H9 (cell line): ENCODE data around the gene AGBL4. TPM values are rescaled to one million over a fixed set of nuclear protein-coding genes. Genes with fewer than 3 reads are reported as not detected.

Source experiments
- DNase-seq: peaks from one replicate; pipeline ENCODE4 v3.0.0-alpha.2; 2017
- H2AFZ ChIP-seq: one replicate; pipeline ENCODE4 v1.6.1; 2013; ENCODE audit warnings: mild to moderate bottlenecking, low read length, control low read depth, moderate library complexity
- H2AK5ac ChIP-seq: 2 replicates; pipeline ENCODE4 v1.6.1; 2013; ENCODE audit warnings: low read length, control low read depth, mixed read lengths; ENCODE audit not compliant: insufficient read length
- H2BK120ac ChIP-seq: one replicate; pipeline ENCODE4 v1.6.1; 2013; ENCODE audit warnings: low read depth, mild to moderate bottlenecking, low read length, control low read depth, inconsistent platforms; ENCODE audit not compliant: poor library complexity, severe bottlenecking
- H2BK12ac ChIP-seq: 2 replicates; pipeline ENCODE4 v1.6.1; 2013; ENCODE audit warnings: low read length, control low read depth, mixed read lengths, low read depth; ENCODE audit not compliant: insufficient read length
- H2BK15ac ChIP-seq: 2 replicates; pipeline ENCODE4 v1.6.1; 2013; ENCODE audit warnings: low read depth, low read length, control low read depth
- H2BK20ac ChIP-seq: one replicate; pipeline ENCODE4 v1.6.1; 2013; ENCODE audit warnings: low read depth, mild to moderate bottlenecking, low read length, control low read depth, inconsistent platforms; ENCODE audit not compliant: poor library complexity, severe bottlenecking
- H2BK5ac ChIP-seq: 2 replicates; pipeline ENCODE4 v1.6.1; 2013; ENCODE audit warnings: low read length, control low read depth, mixed read lengths; ENCODE audit not compliant: insufficient read length
- H3K14ac ChIP-seq: 2 replicates; pipeline ENCODE4 v1.6.1; 2013; ENCODE audit warnings: low read length, control low read depth; ENCODE audit not compliant: insufficient read depth
- H3K18ac ChIP-seq: 2 replicates; pipeline ENCODE4 v1.6.1; 2013; ENCODE audit warnings: low read depth, mild to moderate bottlenecking, mixed read lengths, low read length, control low read depth; ENCODE audit not compliant: insufficient read length
- H3K23ac ChIP-seq: 2 replicates; pipeline ENCODE4 v1.6.1; 2013; ENCODE audit warnings: low read length, control low read depth, mixed read lengths, low read depth; ENCODE audit not compliant: insufficient read length
- H3K23me2 ChIP-seq: 2 replicates; pipeline ENCODE4 v1.6.1; 2013; ENCODE audit warnings: low read depth, mild to moderate bottlenecking, mixed read lengths, low read length, control low read depth; ENCODE audit not compliant: insufficient read length, poor library complexity, severe bottlenecking
- H3K27ac ChIP-seq: 2 replicates; pipeline ENCODE4 v1.5.1; 2013; ENCODE audit warnings: low read length, control low read depth, mixed read lengths, low read depth; ENCODE audit not compliant: insufficient read length
- H3K27me3 ChIP-seq: 2 replicates; pipeline ENCODE4 v1.6.1; 2013; ENCODE audit warnings: low read length, control low read depth, inconsistent platforms; ENCODE audit not compliant: insufficient read depth
- H3K4ac ChIP-seq: 2 replicates; pipeline ENCODE4 v1.6.1; 2013; ENCODE audit warnings: low read depth, mild to moderate bottlenecking, control low read depth, inconsistent platforms, low read length, moderate library complexity
- H3K4me1 ChIP-seq: 2 replicates; pipeline ENCODE4 v1.6.1; 2013; ENCODE audit warnings: low read length, control low read depth, inconsistent platforms; ENCODE audit not compliant: insufficient read depth
- H3K4me2 ChIP-seq: 2 replicates; pipeline ENCODE4 v1.6.1; 2013; ENCODE audit warnings: low read length, control low read depth, mixed read lengths; ENCODE audit not compliant: insufficient read length, insufficient read depth
- H3K56ac ChIP-seq: 2 replicates; pipeline ENCODE4 v1.6.1; 2013; ENCODE audit warnings: low read depth, mild to moderate bottlenecking, mixed read lengths, low read length, control low read depth; ENCODE audit not compliant: insufficient read length
- H3K79me1 ChIP-seq: 2 replicates; pipeline ENCODE4 v1.6.1; 2013; ENCODE audit warnings: low read depth, mild to moderate bottlenecking, moderate library complexity, low read length, control low read depth, inconsistent platforms; ENCODE audit not compliant: insufficient read depth, poor library complexity, severe bottlenecking
- H3K79me2 ChIP-seq: 2 replicates; pipeline ENCODE4 v1.6.1; 2013; ENCODE audit warnings: low read length, control low read depth, inconsistent platforms; ENCODE audit not compliant: insufficient read depth
- H3K9ac ChIP-seq: 2 replicates; pipeline ENCODE4 v1.6.1; 2013; ENCODE audit warnings: low read length, control low read depth, mixed read lengths; ENCODE audit not compliant: insufficient read length; ENCODE audit errors: extremely low read depth
- H3K9me3 ChIP-seq: one replicate; pipeline ENCODE4 v1.6.1; 2013; ENCODE audit warnings: low read depth, low read length, inconsistent platforms; ENCODE audit not compliant: control insufficient read depth
- H3T11ph ChIP-seq: one replicate; pipeline ENCODE4 v1.6.1; 2013; ENCODE audit warnings: mild to moderate bottlenecking, low read length, control low read depth, inconsistent platforms
- H4K20me1 ChIP-seq: one replicate; pipeline ENCODE4 v1.6.1; 2013; ENCODE audit not compliant: control insufficient read depth, insufficient read length, insufficient read depth
- H4K5ac ChIP-seq: 2 replicates; pipeline ENCODE4 v1.6.1; 2013; ENCODE audit warnings: low read depth, mild to moderate bottlenecking, mixed read lengths, low read length, control low read depth; ENCODE audit not compliant: insufficient read length
- H4K8ac ChIP-seq: replicated peaks from 2 replicates; pipeline ENCODE4 v1.6.1; 2013; ENCODE audit warnings: low read length, control low read depth, mixed read lengths, low read depth; ENCODE audit not compliant: insufficient read length
- H4K91ac ChIP-seq: 2 replicates; pipeline ENCODE4 v1.6.1; 2013; ENCODE audit warnings: low read depth, mild to moderate bottlenecking, moderate library complexity, mixed read lengths, low read length, control low read depth; ENCODE audit not compliant: insufficient read length
- H3K27ac Mint-ChIP-seq, 3 experiments: 2 replicates in 2 of 3; 3 replicates in 1 of 3; pipeline ENCODE4 v1.8.0; 2020 to 2021; ENCODE audit warnings: mixed read lengths in 3 of 3, mild to moderate bottlenecking in 1 of 3, moderate library complexity in 1 of 3
- H3K27me3 Mint-ChIP-seq: 2 replicates; pipeline ENCODE4 v1.8.0; 2021; ENCODE audit warnings: low read depth, mild to moderate bottlenecking, moderate library complexity, mixed read lengths
- H3K36me3 Mint-ChIP-seq, 3 experiments: 2 replicates in 2 of 3; 3 replicates in 1 of 3; pipeline ENCODE4 v1.8.0; 2020 to 2021; ENCODE audit warnings: low read depth in 3 of 3, mixed read lengths in 3 of 3; ENCODE audit not compliant: insufficient read depth in 1 of 3
- H3K4me1 Mint-ChIP-seq, 2 experiments: 2 replicates each; pipeline ENCODE4 v1.8.0; 2020; ENCODE audit warnings: mixed read lengths in 2 of 2
- H3K4me3 Mint-ChIP-seq, 2 experiments: 2 replicates in 1 of 2; 3 replicates in 1 of 2; pipeline ENCODE4 v1.8.0; 2020 to 2021; ENCODE audit warnings: mild to moderate bottlenecking in 2 of 2, mixed read lengths in 2 of 2, moderate library complexity in 1 of 2
- H3K9me3 Mint-ChIP-seq, 2 experiments: 2 replicates in 1 of 2; 3 replicates in 1 of 2; pipeline ENCODE4 v1.8.0; 2020; ENCODE audit warnings: mild to moderate bottlenecking in 2 of 2, mixed read lengths in 2 of 2, moderate library complexity in 1 of 2
- CTCF ChIP-seq: fragments of 200-600 bp; sonication (generic); conservative IDR thresholded peaks from 3 replicates; pipeline ENCODE4 v1.8.0; 2021; ENCODE audit warnings: antibody characterized with exemption, mild to moderate bottlenecking
- total RNA-seq: library from RNA; stranded (reverse); gene quantifications from 2 replicates; pipeline ENCODE4 v1.2.1, GENCODE V29; 2021

AGBL4 gene
- total RNA-seq, 1 experiment from 2014 or later, result not detected

- Histone ChIP-seq H3K23me2 (no peaks in the 10 kb centered on the region), H3K9me3 (peaks cover 85% of the 10 kb centered on the region)
- no peak for DNase-seq
These were observed 588.5 kb downstream of the AGBL4 start for GRCh38 chr1:49435291-49435690.

More at GRCh38 chr1:49435291-49435690, 588.5 kb downstream of the AGBL4 start:
- H4K5ac ChIP-seq, result no peak overlapping the region
- H3K27me3 ChIP-seq, result no peaks in the 10 kb centered on the region
- no peaks in the 10 kb centered on the region for H4K20me1 ChIP-seq
- no peak overlapping the region for H3K4me2 ChIP-seq
- no peak overlapping the region for H3K9ac ChIP-seq
- H3K18ac ChIP-seq, result no peak overlapping the region
- no peak overlapping the region for H3K4ac ChIP-seq
- H3K27ac ChIP-seq, result no peak overlapping the region
- no peak overlapping the region for H3K14ac ChIP-seq
- H3K79me1 ChIP-seq, result no peaks in the 10 kb centered on the region
- H3K56ac ChIP-seq, result no peak overlapping the region
- no peaks in the 10 kb centered on the region for H3K79me2 ChIP-seq
- no peak overlapping the region for H2BK20ac ChIP-seq
- H3K23ac ChIP-seq, result no peak overlapping the region
- no peak overlapping the region for H4K91ac ChIP-seq
- Mint-ChIP-seq H3K36me3 (peaks cover 0 to 26% (median 3%) of the 10 kb centered on the region in 3 experiments; a peak in 5 of 7 replicates), H3K4me3 (no peak overlapping the region), H3K9me3 (peaks cover 79 to 82% of the 10 kb centered on the region in 2 experiments), H3K4me1 (no peaks in the 10 kb centered on the region), H3K27me3 (no peaks in the 10 kb centered on the region), H3K27ac (no peak overlapping the region)
- H2AK5ac ChIP-seq, result no peak overlapping the region
- no peaks in the 10 kb centered on the region for H3K4me1 ChIP-seq
- H4K8ac ChIP-seq, result no peak overlapping the region
- no peak for TF ChIP-seq CTCF
- no peak overlapping the region for H2BK5ac ChIP-seq
- no peak overlapping the region for H2BK15ac ChIP-seq
- no peak overlapping the region for H2BK12ac ChIP-seq
- no peak overlapping the region for H2AFZ ChIP-seq
- H2BK120ac ChIP-seq, result no peak overlapping the region
- H3T11ph ChIP-seq, result no peak overlapping the region
